Ammon's horn (tissue), 1 donor: ENCODE data around the gene TC2N.
"Not testable (repeated sequence)": the region's sequence is repeated elsewhere in the genome, so short reads cannot be mapped to it uniquely, and the experiment has no call there.

ENCODE experiments used
- DNase-seq: peaks from one replicate; pipeline ENCODE4 v3.0.0-alpha.2; 2016; ENCODE audit warnings: low spot score

The TC2N gene

DNA sequence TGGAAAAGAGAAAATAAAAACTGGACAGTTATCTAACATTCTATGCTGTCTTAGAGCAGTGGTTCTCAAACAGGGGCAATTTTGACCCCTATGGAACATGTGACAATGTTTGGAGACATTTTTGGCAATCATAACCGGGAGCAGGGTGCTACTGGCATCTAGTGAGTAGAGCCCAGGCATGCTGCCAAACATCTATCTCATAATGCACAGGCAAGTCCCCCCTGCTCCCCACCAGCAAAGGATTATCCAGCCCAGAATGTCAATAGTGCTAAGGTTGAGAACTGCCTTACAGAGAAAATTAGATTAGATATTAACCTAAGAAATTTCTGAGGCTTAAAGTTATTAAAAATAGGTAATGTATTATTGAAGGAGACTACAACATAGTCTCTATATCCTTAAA is 112.5 kb downstream of the TC2N start:
- no peak for DNase-seq

DNA sequence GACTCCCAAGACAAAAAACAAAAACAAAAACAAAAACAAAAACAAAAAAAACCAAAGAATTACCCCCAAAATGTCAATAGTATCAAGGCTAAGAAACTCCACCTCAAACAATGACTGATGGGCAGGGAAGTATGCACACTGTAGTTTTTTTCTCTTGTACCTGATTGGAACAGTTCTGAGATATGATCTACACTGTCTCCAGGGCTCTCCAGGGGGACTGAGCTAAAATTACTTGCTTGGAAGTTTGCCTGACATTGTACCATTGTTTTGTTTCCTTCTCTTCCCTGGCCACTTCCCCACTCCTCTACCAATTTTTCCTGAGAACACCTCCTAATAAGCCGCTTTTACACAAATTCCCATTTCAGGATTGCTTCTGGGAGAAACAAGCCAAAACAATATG is 113.2 kb downstream of the TC2N start:
- no peak for DNase-seq

DNA sequence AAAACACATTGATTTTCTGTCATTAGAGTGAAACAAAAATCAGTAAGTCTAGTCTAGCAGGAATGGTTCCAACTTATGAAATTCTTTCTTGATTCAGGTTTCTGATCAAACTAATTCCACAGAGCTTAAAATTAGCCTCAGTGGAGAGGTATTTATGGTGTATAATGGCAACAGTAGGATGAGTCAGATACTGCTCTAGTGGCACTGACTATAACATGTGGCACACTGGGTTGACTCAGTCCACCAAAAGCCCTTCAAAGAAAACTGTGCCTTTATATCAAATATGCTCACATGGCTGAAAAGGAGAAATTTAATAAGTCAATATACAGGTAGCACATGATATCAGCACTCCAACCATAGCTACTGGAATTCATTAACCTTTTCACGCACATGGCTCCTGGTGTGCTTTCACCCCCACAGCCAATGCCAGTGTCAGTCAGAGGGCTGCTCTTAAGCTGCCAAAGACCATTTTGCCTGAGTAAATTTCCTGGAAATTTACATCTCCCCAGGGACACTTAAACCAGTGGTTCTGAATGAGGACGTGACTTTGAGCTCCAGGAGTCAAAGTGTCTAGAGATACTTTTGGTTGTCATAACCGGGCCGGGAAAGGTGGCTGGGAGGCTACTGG is 113.7 kb downstream of the TC2N start:
- DNase-seq, result no peak

DNA sequence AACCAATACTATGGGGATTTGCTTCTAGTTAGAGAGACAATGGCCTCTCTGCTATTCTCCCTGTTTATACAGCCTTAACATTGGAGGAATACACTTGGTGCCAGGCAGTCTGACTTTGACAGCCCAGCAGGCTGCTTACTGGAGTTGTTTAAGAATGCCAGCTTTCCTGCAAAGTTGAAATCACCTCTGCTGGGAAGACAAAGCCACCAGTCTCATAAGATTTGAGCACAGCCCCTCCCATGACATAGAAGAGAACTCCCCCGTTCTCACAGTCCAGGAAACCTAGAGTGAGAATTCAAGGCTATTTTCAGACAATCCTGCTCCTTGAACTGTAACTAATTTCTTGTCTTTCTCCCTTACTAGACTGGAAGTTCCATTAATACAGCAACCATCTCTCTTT is 114.4 kb downstream of the TC2N start:
- no peak for DNase-seq

- DNase-seq, result no peak
Observed at GRCh38 chr14:91751719-91752118, 115.6 kb downstream of the TC2N start.

DNA sequence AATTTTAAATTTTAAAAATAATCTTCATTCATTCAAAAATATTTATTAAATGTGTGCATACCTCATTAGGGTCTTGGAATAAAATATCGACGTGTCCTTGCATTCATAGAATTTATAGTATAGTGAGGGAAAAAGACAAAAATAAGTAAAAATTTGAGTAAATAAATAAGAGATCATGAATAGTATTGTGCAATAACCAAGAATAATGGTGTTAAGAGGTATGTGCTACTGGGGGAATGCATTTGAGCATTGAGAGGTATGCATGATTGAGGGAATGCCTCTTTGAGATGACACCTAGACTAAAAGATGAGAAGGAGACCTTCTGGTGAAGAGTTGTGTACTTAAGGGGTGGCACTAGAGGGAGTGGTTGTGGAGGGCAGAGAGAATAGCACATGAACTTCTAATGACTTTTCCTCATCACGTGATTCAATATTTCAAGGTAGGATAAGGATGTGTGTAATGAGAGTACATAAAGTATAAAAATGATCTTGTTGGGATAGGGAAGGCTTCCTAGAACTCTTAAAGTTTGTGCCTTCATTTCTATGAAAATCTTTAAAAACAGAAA is 116.6 kb downstream of the TC2N start:
- DNase-seq, result no peak

- no peak for DNase-seq
Observed at GRCh38 chr14:91749868-91750267, 117.5 kb downstream of the TC2N start.

GRCh38 chr14:91748049-91748448 is 119.3 kb downstream of the TC2N start:
- DNase-seq, result no peak

GRCh38 chr14:91745344-91745743 is 122.0 kb downstream of the TC2N start:
- no peak for DNase-seq

- no peak for DNase-seq
Observed at GRCh38 chr14:91744068-91744480, 123.3 kb downstream of the TC2N start.

DNA sequence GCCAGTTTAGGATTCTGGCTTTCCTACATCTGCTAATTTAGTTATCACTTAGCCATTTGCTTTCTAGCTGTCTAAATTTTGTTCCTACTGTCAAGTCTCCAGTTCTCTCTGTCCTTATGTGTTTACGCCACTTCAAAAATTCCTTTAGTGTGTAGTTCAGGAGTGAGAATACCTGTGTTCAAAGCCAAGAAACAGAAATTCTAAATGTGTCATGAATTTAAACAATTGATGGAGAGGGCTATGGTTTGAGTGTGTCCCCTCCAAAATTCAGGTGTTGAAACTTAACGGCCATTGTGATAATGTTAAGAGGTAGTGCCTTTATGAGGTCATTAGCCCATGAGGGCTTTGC is 124.1 kb downstream of the TC2N start:
- DNase-seq, result no peak

DNA sequence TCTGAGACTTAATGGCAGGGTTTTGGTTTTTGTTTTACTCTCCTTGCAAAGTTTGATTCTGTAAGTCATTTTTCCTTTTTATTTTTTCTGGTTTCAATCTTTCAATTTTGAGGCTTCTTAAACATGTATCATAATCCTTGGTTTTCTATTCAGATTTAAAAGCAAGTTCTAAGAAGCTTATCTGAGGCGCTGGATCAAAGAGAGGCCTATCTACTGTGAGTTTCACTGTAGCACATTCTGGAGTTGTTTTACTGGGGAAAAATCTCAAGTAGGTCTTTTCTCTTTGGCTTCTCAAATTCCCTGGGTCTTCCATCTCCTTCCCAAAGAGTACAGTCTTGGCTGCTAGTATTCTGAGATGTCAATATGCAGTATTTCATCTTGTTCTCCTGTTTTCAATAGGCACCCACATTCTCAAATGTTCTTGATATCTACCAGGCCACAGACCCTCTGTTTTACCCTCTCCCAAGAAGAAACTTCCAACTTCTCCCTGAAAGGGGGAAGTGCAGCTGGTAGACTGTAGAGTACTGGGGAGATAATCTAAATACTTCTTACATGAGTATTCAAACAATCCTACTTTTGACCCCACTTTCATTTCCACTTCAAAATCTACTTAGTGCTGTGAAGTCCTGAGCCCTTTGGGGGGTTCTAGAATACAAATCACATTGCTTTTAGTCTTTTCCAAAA is 124.6 kb downstream of the TC2N start:
- DNase-seq, result no peak

DNA sequence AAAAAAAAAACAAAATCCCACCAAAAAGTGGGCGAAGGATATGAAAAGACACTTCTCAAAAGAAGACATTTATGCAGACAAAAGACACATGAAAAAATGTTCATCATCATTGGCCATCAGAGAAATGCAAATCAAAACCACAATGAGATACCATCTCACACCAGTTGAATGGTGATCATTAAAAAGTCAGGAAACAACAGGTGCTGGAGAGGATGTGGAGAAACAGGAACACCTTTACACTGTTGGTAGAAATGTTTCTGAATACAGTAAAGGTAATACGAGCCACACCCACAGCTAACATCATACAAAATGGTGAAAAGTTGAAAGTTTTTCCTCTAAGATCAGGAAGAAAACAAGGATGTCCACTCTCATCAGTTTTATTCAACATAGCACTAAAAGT is 127.5 kb downstream of the TC2N start:
- not testable (repeated sequence) for DNase-seq

DNA sequence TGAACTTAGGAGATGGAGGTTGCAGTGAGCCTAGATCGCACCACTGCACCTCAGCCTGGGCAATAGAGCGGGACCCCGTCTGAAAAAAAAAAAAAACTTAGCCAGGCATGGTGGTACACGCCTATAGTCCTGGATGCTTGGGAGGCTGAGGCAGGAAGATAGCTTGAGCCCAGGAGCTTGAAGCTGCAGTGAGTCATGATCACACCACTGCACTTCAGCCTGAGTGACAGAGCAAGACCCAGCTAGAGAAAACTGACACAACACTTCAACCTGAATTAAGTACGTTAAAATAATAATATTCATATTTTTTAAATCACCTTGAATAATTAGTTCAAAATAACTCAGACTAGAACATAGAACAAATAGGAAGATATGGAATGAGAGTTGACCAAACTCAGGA is 129.7 kb downstream of the TC2N start:
- DNase-seq, result no peak

DNA sequence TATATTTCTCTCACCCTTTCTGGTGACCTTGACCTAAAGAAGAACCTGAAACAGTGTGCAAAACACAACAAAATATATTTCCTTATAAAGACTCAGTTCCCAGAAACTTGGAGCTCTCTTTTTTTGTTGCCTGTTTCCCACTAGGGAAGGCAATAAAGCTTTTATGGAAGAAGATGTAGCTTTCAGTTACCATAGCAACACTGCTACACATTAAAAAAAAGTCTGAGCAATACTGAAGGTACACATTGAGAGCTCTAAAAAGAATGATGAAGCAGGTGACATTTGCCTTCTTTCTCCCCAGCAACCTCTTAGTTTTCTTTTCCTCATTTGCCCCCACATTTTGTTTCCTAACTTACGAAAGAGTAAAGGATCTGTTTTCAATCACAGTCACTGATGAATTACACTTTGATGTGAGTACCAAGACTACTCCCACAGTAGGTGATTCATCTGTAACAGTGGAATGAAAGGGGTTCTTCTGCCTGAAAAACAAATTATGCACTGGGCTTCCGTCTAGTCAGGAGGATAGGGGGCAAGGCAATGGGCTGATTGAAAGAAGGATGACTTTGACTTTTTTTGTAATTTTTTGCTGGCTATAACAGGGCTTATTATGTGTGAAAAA is 134.4 kb downstream of the TC2N start:
- DNase-seq, result no peak

GRCh38 chr14:91732439-91732838 is 134.9 kb downstream of the TC2N start:
- DNase-seq, result no peak

DNA sequence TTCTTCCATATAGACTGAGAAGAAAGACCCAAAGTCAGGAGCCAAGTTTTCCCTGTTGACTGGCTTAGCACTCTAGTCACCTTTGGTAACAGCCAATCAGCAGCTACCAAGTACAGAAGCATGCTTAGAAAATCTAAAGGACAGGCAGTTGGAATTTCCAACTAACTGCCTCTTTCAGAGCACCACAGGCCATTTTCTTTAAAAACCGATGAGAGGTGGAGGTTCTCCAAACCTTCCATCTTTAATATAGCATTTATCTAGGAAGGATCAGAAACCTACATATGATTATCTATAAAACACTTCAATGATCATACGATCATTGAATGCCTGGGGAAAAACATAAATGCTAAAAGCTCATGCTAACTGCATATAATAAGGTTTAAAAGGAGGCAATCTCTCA is 135.3 kb downstream of the TC2N start, which contains the start of gene CATSPERB:
CATSPERB (minus strand) TSS at position 101 of the 400 bp plus-strand sequence. CDS start 2,607 bp downstream, outside the sequence.
- DNase-seq, result no peak

DNA sequence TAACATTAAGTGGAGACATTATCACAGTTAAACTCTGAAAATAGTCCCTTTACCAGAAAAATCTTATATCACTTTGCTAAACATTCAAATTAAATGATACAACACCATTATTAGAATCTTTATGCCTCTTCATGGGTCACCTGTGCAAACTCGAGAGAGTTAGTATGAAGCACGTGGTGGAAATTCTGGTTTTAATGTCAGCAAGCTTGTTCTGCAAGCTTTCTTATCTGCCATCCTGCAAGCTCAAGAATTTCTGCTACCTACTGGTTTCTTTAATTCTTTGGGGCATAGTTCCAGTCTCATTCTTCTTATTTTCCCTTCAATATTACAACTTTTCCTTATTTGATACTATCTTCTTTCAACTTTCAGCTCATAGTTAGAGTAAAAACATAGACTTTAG is 136.3 kb downstream of the TC2N start:
- no peak for DNase-seq

DNA sequence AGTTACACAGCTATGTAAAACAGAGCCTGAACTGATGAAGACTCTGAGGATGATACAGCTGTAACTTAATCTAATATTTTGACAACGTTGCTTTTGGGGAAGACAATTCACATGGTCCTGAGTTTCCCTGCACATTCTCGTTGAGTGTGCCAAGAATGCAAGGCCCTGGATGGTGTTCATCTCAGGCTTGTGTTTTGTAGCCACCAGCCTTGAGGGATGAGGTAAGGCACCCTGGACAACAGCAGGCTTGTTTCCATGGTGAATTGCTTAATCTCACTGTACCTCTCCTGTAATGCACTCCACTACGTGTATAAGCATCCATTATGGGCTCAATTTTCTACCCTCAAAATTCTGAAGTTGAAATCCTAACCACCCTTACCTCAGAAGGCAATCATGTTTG is 137.6 kb downstream of the TC2N start:
- DNase-seq, result no peak
